NCI-H748 (cell line): ENCODE results near the gene CFAP141.

Experiments
- DNase-seq: peaks from one replicate; lab custom pipeline; 2025; ENCODE audit not compliant: unreplicated experiment; lab: John Stamatoyannopoulos, UW

Gene CFAP141

DNA sequence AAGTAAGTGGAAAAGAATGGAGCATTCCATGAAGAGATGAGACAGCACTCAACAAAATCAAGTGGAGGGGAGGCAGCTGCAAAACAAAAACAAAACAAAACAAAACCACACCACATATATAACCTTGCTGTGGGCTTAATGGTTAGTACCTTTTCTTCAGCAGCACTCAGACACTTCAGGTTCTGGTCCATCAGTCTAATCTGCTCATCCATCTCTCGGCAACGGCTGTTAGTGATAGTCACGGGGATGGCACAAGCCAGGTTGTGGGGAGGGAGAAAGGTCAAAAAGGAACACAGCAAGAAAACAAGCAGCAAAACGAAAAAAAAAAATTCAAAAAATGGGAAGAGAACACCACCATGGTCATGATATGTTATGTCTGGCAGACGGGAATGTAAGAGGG, 34.3 kb downstream of the CFAP141 start:
- no peak for DNase-seq

GRCh38 chr1:154171223-154171583, 34.9 kb downstream of the CFAP141 start:
- no peak for DNase-seq

- DNase-seq, result no peak
Observed at GRCh38 chr1:154170547-154171222, 35.4 kb downstream of the CFAP141 start.

DNA sequence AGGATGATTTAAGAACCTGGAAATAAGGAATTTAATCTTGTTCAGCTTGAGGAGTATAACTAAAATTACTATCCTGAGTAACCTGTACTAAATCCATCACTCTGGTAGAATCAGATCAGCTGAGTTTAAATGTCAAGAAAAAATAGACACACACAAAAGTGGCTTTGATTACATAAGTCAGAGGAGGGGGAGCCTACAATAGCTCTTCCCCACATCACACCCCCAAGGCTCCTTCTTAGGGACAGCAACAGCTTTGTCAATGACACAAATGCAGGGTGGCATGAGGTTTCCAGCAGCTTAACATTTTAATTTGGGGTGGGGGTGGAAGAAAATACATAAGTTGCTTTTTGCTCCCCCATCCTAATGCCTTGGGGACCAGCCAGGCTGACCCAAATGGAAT, 38.7 kb downstream of the CFAP141 start:
- no peak for DNase-seq

DNA sequence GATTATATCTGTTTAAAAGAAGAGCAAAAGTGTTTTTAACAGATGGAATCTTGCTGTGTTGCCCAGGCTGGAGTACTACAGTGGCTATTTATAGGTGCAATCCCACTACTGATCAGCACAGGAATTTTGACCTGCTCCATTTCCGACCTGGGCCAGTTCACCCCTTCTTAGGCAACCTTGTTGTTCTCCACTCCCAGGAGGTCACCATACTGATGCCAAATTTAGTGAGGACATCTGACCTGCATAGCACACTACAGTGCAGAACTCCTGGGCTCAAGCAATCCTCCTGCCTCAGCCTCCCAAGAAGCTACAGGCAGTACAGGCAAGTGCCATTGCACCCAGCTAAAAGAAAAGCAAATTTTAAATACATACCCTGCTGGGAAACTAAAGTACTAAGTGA, 39.9 kb downstream of the CFAP141 start:
- no peak for DNase-seq

- no peak for DNase-seq
Observed at GRCh38 chr1:154159554-154159953, 46.6 kb downstream of the CFAP141 start.

- no peak for DNase-seq
Observed at GRCh38 chr1:154158307-154159125, 47.6 kb downstream of the CFAP141 start.

DNA sequence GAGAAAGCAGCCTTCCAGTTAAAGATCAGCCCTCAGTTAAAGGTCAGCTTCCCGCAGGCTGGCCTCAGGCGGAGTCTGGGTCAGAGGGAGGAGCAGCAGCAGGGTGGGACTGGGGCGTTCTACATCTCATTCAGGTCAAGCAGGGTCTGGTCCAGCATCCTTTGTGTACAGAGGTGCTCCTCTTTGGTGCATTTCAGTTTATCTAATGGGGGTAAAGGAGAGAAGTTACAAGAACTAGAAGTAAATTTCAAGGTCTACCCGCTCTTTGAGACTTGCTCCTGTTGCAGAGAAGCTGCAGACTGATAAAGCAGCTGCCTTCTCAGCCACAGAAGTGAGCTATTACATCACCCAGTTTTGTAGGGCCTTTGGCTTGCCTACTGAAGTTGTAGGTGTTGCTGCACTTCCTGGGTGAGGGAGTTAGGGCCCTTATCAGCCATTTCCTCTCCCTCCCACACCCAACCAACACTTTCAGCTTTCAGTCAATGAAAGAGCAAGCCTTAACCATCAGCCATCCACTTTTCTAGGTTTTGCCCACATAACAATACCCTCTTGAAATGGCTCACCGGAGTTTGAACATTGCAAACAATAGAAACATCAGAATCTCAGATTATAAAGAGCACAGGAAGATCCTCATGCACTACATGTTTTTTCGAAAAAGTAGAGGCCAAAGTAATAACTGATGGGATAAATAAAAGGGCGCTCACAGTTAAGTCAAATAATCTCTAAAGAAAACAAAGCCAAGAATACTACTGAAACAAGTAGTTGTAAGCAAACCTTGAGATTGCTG, 48.4 kb downstream of the CFAP141 start:
- DNase-seq, result no peak

DNA sequence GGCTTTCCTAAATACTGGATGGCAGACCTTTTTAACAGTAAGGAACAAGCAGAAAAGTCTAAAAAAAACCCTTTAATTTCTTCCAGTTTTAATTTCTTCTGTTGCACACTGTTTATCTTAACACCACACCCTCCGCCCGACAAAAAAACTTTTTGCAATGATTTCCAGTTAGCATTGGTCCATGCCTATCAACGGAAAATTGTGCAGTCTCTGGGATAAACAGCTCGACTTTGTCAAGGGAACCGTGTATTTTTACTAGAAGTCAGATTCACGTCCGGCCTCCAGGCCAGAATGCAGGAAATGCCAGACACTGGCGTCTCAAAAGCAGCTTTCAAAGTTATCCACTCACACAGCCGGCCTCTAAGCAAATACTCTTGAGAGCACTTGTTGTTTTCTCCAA, 50.9 kb downstream of the CFAP141 start:
- no peak for DNase-seq

- no peak for DNase-seq
Observed at GRCh38 chr1:154154534-154155191, 51.5 kb downstream of the CFAP141 start, which contains the start of gene NUP210L. Gene NUP210L (minus strand): TSS chr1:154155073.

DNA sequence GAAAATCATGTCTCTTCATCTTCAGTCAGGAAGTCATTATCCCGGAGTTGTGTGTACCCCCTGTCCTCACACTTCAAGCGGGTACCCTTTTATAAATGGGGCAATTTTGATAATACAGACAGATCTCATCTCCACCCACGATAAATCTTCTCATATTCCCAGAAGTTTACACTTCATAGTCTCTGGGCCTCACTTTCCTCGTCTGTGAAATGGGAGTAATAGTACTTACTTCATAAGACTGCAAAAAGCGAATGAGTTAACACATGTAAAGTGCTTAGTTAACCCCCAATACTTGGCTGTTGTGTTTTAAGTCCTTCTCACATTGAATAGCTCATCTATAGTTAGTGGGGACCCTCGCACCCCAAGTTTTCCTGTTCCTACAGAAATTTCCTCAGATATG, 52.1 kb downstream of the CFAP141 start:
- no peak for DNase-seq

DNA sequence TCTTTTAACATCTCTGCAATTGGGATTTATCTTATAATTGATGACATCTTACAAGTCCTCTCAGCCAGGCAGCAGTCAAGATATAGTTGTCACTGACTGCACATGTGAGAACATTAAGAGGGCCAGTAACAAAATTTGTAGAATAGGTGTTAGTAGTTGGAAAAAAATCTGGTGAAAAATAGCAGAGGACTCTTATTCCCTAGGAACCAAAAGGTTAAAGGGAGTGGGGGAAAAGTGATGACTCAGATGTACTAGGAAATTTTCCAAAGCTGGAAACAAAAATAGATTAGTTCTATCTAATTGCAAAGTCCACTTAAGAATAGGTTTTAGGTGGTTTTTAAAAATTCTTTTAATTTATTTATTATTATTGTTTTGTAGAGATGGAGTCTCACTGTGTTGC, 54.8 kb downstream of the CFAP141 start:
- DNase-seq, result no peak
